WERI-Rb-1 (cell line): ENCODE measurements around the gene CTXN1.
A peak's percentile ranks its signal among the peaks of the same experiment; 100 is the strongest.
"Not testable (repeated sequence)": the region's sequence is repeated elsewhere in the genome, so short reads cannot be mapped to it uniquely, and the experiment has no call there.

Source experiments
- DNase-seq: peaks from one replicate; pipeline ENCODE4 v3.0.0-alpha.2; 2020
- H3K27ac ChIP-seq: fragments of 250-450 bp; sonication (Bioruptor Pico); 2 replicates; pipeline ENCODE4 v1.5.1; 2020; ENCODE audit warnings: mild to moderate bottlenecking, moderate library complexity
- H3K27me3 ChIP-seq: fragments of 250-450 bp; sonication (Bioruptor Pico); 2 replicates; pipeline ENCODE4 v1.5.1; 2021; ENCODE audit warnings: mild to moderate bottlenecking, low read depth, moderate library complexity; ENCODE audit not compliant: insufficient read depth, severe bottlenecking
- H3K36me3 ChIP-seq: fragments of 250-450 bp; sonication (Bioruptor Pico); 2 replicates; pipeline ENCODE4 v1.5.1; 2020; ENCODE audit warnings: mild to moderate bottlenecking, moderate library complexity
- H3K4me3 ChIP-seq: 2 replicates; pipeline ENCODE4 v1.5.1; 2011; ENCODE audit warnings: low read depth, mild to moderate bottlenecking, control low read depth, low read length
- H3K9me3 ChIP-seq: fragments of 250-450 bp; sonication (Bioruptor Pico); 2 replicates; pipeline ENCODE4 v1.5.1; 2021; ENCODE audit warnings: mild to moderate bottlenecking, moderate library complexity; ENCODE audit not compliant: severe bottlenecking
- CTCF ChIP-seq: IDR thresholded peaks from 2 replicates; pipeline ENCODE4 v1.5.1; 2011; ENCODE audit warnings: low read depth, mild to moderate bottlenecking, control low read depth, inconsistent platforms, low read length

CTXN1 gene

GRCh38 chr19:7921302-7921966 is 4.5 kb downstream of the CTXN1 start:
- H3K9me3 ChIP-seq: peaks cover 4% of the 10 kb centered on the region
- no peak for TF ChIP-seq CTCF
- peaks cover 28% of the 10 kb centered on the region for H3K36me3 ChIP-seq
- peak overlapping the region; percentile 69 for H3K27ac ChIP-seq
- H3K27me3 ChIP-seq: no peaks in the 10 kb centered on the region
- no peak for DNase-seq
- H3K4me3 ChIP-seq: peak overlapping the region; percentile 50

GRCh38 chr19:7920519-7921301 is 5.2 kb downstream of the CTXN1 start:
- Histone ChIP-seq H3K27me3 (no peaks in the 10 kb centered on the region), H3K9me3 (peaks cover 4% of the 10 kb centered on the region), H3K36me3 (peaks cover 28% of the 10 kb centered on the region), H3K27ac (peak overlapping the region; percentile 86), H3K4me3 (peak overlapping the region; percentile 52)
- peak; percentile 98 for DNase-seq
- TF ChIP-seq CTCF: no peak

- Histone ChIP-seq H3K27me3 (no peaks in the 10 kb centered on the region), H3K27ac (peak within 1 kb of the TSS; percentile 86), H3K9me3 (peaks cover 4% of the 10 kb centered on the region), H3K36me3 (peaks cover 28% of the 10 kb centered on the region), H3K4me3 (peak within 1 kb of the TSS; percentile 52)
- peak; percentile 97 for DNase-seq
- TF ChIP-seq CTCF: no peak
These were observed 6.1 kb downstream of the CTXN1 start, which contains the start of gene SNAPC2 for GRCh38 chr19:7919610-7920518. Gene SNAPC2, plus strand, starts transcription at chr19:7920338. Its CDS starts 29 bp downstream, at chr19:7920367.

- DNase-seq: peak; percentile 30
- peaks cover 21% of the 10 kb centered on the region for H3K36me3 ChIP-seq
- H3K9me3 ChIP-seq: peaks cover 4% of the 10 kb centered on the region
- peak overlapping the region; percentile 52 for H3K4me3 ChIP-seq
- TF ChIP-seq CTCF: no peak
- H3K27ac ChIP-seq: peak overlapping the region; percentile 86
- H3K27me3 ChIP-seq: no peaks in the 10 kb centered on the region
These were observed 7.1 kb downstream of the CTXN1 start for GRCh38 chr19:7918615-7919421.

- H3K27ac ChIP-seq, H3K27me3 ChIP-seq, H3K4me3 ChIP-seq, H3K9me3 ChIP-seq: not testable (repeated sequence)
- DNase-seq: peak; percentile 6
- peaks cover 17% of the 10 kb centered on the region for H3K36me3 ChIP-seq
These were observed 7.8 kb downstream of the CTXN1 start for GRCh38 chr19:7918062-7918614.
